DMS114 treated with DMSO at 0.1 percent for 48 hours (cell line): ENCODE data around the gene IFT122.
"Not testable (repeated sequence)": the region's sequence is repeated elsewhere in the genome, so short reads cannot be mapped to it uniquely, and the experiment has no call there.

Source experiments
- DNase-seq: peaks from one replicate; lab custom pipeline; 2025; ENCODE audit not compliant: unreplicated experiment; lab: John Stamatoyannopoulos, UW

Gene IFT122

GRCh38 chr3:129534428-129535027, 94.5 kb downstream of the IFT122 start:
- no peak for DNase-seq

GRCh38 chr3:129535075-129535474, 95.1 kb downstream of the IFT122 start:
- DNase-seq, result no peak

GRCh38 chr3:129536374-129536667, 96.3 kb downstream of the IFT122 start:
- no peak for DNase-seq

- DNase-seq, result no peak
These were observed 96.8 kb downstream of the IFT122 start for GRCh38 chr3:129536804-129537203.

GRCh38 chr3:129539206-129539605, 99.2 kb downstream of the IFT122 start:
- no peak for DNase-seq

DNA sequence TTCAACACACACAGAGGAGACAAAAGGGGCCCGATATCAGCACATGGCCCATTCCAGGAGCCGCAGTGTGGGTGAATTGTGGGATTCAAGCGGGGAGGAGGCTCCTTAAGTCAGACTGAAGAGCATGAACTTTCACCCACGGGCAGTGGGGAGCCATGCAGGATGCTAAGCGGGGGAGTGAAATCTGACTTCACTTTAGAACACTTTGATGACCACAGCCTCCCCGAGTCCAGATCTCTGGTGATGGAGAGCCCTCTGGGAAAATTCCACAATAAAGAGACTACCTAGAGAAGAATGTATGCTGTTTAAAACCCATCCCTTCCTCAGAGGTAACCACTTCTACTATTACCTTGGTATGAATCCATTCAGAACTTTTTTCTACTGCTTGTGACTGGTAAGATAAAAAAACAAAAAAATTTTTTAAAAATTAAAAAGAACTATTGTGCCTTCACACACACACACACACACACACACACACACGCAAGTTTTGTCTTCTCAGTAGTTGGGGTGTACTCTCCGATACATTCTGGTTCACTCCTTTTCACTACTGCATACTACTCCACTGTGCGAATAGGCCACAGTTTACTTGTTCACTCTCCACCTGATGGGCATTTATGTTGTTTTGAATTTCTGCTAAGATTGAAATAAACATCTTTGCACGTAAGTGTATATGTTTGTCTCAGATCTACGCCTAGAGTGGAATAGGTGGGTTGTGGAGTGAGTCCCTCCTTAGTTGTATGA, 100.9 kb downstream of the IFT122 start:
- DNase-seq, result no peak

DNA sequence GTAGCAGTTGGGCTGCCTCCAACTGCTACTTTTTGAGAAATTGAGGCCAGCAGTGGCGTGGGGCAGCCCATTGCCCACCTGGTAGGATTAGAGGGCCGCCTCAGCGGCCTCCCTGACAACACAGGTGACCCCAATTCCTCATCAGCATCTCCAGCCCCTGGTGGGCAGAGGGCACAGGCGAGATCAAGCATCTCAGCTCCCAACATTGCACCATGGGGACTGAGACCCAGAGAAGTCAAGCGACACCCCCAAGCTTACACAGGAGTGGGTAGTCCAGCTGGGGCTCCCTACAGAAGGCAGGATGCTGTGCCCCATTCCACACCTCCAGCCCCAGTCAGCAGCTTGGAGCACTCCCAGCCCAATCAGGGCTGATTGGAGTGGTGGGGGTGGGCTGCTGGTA, 102.7 kb downstream of the IFT122 start:
- DNase-seq, result no peak

DNA sequence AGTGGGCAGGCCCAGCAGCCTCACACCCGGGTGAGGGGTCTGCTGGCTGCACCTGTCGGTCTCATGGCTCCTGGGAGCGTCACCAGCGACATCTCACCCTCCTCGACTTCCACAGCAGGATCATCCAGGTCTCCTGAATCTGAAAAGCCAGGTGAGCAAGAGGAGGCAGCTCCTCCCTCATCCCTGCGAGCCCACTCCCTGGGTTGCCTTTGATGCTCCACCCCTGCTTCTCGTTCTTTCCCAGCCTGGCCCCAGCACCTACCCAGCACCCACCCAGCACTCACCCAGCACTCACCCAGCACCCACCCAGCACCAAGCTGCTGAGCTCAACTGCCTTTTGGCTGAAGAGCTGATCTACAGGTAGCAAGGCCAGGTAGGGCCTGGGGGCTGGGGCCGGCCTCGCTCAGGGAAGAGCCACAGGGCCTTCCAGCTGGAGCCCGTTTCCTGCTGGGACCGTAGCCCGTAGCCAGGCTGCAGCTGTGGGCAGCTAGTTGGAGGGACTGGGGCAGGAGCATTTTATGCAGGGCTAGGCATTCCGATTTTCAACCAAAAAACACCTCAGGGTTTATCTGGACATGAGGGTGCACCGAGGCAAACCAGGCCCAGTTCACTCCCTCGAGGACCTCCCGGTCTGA, 103.2 kb downstream of the IFT122 start, which contains the start of gene H1-8:
TSS of gene H1-8 (plus strand) at position 20 of the 635 bp plus-strand sequence. CDS start at position 64, 44 bp downstream.
- no peak for DNase-seq

DNA sequence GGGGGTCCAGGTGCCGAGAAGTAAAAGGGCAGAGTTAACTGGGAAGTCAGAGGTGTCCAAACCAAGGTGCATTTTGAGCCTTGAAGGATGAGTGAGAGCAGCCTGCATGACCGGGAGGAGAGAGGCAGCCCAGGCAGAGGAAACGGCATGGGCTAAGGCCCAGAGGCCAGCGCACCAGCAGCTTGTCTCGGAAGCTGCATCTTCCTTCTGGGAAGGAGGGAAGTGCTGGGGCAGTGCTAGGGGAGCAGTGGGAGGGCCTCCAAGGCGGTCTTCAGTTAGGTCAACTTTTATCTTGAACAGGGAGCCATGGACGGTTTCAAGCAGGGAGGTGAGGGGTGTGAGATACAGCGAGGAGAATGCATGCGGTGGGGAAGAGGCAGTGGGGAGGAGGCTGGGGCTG, 104.0 kb downstream of the IFT122 start:
- no peak for DNase-seq

GRCh38 chr3:129545951-129546350, 105.9 kb downstream of the IFT122 start:
- not testable (repeated sequence) for DNase-seq

- no peak for DNase-seq
These were observed 107.2 kb downstream of the IFT122 start for GRCh38 chr3:129547241-129547640.

- no peak for DNase-seq
These were observed 108.3 kb downstream of the IFT122 start for GRCh38 chr3:129548104-129548965.

- DNase-seq, result no peak
These were observed 109.2 kb downstream of the IFT122 start for GRCh38 chr3:129549006-129549800.

DNA sequence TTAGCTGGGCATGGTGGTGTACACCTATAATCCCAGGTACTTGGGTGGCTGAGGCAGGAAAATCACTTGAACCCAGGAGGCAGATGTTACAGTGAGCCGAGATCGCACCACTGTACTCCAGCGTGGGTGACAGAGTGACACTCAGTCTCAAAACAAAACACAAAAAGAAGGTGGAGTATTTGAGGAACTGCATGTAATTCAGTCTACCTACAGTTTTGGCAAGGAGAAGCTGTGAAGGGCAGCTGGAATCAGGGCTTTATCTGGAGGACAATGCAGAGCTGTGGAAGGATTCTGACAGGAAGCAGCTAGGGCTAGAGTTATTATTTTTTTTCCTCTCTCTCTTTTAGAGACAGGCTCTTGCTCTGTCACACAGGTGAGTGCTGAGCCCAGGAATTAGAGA, 109.8 kb downstream of the IFT122 start:
- DNase-seq, result no peak

DNA sequence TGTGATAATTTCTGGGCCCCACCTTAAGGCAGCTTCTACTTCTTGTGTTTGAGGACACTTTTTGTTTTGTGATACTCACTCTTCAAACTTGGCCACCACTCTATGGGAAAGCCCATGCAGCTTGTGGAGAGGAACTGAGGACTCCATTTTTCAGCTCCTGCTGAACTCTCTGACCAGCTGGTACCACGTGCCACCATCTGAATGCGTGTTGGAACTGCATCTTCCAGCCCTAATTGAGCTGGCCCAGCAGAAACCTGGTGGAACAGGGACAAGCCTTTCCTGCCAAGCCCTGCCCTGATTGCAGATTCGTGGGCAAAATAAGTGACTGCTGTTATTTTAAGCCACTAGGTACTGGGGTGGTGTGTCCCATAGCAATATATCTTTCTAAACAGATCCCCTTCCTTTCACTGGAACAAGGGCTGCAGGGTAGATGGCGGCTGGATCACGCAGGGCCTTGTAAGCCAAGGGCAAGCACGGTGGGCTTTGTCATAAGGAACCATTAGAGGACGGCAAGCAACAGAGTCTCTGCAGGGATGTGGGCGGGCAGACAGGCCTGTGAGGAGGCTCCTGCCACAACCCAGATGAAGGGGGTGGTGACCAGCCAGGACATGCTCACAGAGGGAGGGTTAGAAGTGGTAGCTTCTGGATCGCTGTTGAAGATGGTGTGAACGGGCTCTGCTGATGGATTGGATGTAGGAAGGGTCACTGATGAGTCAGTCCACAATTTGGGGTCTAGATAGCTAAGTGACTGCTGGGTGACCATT, 112.4 kb downstream of the IFT122 start:
- DNase-seq, result no peak

DNA sequence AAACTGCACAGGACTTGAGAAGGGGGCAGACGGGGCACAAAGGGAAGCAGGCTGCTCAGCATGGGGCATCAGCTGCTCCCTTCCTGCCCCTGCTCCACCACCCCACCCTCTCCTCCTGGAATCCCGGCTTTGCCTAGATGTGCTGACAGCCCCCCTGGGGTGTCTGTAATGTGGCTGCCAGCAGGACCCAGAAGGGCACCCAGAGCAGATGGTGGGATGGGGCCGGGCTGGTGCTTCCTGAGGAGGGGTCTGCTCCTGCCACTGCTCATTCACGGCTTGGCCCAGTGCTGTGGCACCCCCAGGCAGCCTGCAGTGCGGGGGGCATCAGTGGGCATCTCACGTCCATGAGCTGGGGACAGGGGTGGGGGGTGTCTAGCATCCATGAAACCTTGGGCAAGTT, 113.1 kb downstream of the IFT122 start:
- DNase-seq, result no peak

DNA sequence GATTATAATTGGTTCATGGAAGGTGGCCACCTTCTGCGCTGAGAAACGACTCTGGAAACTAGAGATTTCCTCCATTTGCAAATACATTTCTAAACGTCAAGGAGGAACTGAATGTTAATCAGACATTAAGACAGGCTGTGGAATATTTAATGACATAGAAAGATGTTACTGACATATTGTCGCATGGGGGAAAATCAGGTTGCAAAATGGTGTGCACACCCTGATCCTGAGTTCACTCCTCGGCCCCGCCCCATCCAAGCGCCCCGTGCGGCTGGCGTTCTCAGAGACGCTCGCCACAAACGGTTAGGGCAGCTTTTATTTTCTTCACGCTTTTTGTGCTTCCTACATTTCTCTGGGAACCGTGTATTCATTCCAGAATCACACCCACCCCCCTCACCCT, 113.7 kb downstream of the IFT122 start:
- no peak for DNase-seq

GRCh38 chr3:129554356-129555152, 114.5 kb downstream of the IFT122 start:
- no peak for DNase-seq

GRCh38 chr3:129555153-129555550, 115.1 kb downstream of the IFT122 start:
- no peak for DNase-seq
